ENCODE measurements around the gene FOXL1.

FOXL1 gene

DNA sequence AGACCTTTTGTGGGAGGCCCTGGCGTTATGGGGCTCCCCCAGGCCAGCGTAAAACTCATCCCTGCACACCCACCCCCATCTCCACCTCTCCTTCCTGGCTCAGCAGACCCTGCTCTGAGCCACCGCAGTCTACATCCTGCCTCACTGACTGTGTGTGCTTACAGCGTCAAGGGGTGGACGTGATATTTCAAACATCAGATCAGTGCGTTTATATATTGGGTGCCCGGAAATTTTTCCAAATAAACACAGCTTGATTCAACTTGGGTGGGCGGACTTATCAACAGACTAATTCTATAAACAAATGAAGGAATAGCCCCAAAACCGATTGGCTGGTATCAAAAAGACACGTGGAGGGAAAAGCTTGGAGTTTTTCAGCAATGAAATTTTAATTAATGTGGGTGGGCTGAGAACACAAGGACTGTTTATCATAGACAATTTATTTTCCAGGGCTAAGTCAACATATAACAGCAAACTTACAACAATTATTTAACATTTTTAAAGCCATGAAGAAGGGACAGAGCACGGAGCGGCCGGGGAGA is at the start of gene FOXL1:
Gene FOXL1 (plus strand): TSS at position 489 of the 539 bp plus-strand sequence. CDS start 175 bp downstream, outside the sequence.
- DNase-seq: no peak

- DNase-seq: no peak
These were observed 49.2 kb upstream of the FOXL1 start for GRCh38 chr16:86529160-86529559.

DNA sequence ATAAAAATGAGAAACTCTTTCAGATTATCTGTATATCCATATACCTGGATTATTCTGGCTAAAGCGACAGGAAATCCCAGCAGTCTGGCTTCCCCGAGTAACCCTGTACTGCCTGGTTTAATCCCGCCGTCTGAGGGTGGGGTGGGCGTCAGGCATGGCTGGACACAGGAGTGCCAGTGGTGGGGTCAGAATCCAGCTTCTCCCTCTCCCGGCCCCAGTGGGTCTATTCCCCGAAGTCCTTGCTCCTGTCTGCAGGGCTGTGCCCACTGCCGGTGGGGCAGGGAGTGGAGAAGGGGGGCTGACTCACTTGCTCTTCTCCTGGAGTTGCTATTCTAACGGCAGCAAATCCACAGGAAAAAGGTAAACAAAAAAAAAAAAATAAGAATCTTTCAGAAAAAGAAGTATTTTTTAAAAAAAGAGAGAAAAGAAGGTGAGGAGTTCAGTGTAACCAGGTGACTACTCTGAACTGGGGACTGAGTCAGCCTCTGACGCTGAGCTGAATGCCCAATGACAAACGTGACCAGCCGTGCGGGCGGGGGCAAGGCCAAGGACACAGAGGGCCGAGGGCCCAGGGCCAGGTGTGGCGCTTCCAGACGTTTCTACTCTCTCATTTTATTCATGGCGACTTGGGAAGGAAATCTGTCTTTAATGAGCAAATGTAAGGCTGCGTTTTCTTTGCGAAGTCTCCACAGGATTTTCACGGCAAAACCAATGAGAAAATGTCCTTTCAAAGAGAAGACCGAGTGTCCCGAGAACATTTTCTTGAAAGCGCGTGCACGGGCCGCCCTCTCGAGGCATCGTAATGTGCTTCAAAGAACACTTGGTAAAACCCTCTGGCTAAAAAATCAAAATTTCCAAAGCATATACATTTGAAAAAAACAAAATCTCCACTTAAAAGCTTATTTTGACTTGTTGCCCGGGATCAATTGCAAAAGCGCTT is 47.8 kb upstream of the FOXL1 start:
- no peak for DNase-seq

GRCh38 chr16:86531191-86531545 is 47.2 kb upstream of the FOXL1 start:
- no peak for DNase-seq

DNA sequence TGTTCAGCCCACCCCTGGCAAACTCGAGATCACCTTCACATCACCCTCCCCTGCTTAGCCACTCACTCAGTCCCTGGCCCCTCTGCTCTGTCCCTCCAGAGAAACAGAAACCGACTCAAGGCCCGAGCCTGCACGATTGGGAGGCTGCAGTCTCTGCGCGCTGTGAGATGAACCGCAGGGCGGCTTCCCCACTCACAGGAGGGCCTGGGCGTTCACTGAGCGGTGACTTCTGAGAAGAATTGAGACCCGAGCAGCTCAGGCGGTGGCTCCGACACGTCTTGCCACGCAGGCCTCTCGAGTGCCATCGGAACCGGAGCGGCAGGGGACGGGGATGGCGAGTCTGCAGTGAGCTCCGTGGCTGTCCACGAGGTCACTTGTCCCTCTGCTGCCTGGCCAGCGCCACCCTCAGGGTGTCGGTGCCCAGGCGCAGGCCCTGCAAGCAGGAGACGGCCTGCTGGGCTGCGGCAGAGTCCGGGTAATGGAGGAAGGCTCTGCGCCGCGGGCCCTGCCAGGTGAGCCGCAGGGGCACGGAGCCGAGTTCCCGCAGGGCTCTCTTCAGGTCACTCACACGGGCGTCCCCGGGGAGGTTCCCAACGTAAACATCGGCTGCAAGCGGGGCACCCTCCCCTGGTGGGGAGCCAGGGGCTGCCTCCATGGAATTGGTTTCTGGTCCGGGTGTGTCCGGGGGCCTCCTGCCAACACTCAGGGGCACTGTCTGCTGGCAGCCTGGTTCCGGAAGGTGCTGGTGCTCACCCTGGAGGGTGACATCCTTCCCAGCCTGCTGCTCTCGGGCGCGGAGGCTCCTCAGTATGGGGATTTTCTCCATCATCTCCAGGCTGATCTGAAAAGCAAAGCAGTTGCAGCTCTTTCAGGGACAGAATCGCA is 46.5 kb upstream of the FOXL1 start:
- no peak for DNase-seq

DNA sequence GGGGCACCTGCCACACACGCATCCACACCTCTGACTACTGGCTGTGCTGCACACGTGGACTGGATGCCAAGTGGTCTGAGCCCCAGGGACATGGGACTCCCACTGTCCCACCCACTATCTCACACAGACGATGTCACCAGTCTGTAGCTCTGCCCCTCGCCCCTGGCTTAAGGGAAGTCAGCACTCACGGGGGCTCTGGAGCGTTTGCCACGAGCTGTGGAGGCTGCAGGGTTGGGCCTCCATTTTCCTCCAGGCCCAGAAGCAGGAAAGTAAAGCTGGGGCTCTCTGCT is 45.9 kb upstream of the FOXL1 start:
- no peak for DNase-seq

DNA sequence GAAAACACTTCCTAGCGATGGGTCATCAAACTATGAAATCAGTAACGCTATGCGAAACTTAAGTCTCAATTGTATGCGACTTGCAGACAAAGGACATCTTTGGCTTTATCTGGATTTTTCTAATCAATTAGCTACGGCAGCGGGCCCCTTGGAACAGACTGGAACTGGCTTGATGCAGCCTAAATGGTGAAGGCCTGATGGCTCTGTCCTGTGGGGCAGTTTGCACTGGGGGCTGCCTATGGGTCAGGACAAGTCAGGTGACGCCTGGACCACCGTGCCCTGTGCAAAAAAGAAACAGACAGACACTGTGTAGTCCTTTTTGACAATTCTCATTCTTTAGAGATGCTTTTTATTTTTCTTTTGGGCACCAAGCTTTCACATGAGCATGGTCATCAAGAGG is 45.3 kb upstream of the FOXL1 start:
- DNase-seq: no peak

GRCh38 chr16:86533767-86534351 is 44.5 kb upstream of the FOXL1 start:
- no peak for DNase-seq

DNA sequence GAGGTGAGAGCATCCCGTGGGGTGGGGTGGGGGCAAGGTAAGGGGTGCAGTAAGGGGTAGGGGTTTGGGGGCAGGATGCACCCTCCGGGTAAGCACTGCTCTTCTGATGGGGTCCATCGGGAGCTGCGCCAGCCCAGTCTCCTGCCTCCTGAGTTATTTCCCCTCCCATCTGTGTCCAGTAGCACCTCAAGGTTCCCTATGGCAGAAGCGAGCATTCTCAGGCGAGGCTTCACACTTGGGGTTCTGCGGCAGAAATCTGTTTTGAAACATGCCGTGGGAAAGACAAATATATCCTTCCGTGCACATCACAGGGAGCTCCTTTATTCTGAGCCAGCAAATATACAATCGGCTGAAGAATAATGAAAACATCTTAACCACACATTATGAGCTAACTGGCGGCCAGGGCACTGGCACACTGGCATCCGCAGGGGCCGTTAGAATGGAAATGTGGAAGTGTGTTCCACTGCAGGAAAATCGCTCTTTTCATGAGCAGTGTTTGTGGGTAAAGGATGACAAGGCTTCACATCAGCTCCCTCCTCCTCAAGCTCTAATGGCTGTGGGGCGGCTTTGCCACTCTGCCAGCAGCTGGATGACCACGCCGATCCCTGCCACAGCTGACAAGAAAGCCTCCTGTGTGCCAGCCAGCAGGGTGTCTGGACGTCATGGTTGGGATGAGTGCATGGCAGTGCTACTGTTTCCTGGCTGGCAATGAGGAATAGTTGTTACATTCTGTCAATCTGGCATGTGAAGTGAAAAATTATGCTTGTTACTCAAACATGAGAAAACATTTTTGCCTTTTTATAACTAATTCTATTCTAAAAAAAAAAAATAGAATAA is 43.4 kb upstream of the FOXL1 start:
- no peak for DNase-seq

DNA sequence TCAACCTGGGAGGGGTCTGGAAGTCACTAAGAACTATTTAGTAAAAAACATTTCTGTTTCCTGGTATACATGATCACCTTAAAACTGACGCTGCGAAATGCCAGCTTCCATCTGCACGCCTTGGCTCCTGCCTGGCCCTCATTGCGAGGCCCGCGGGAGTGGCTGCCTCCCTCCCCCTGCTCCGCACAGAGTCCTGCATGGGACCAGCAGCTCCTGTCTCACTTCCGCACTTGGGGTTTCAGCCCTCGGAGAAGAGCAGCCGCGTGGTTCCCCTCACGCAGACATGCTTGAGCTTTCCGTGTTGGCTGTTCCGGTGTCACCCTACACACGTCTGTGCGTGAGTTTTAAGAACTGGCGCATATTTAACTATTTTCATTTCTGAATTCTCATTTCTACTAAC is 41.7 kb upstream of the FOXL1 start:
- no peak for DNase-seq

- DNase-seq: no peak
These were observed 40.9 kb upstream of the FOXL1 start for GRCh38 chr16:86537486-86537885.

DNA sequence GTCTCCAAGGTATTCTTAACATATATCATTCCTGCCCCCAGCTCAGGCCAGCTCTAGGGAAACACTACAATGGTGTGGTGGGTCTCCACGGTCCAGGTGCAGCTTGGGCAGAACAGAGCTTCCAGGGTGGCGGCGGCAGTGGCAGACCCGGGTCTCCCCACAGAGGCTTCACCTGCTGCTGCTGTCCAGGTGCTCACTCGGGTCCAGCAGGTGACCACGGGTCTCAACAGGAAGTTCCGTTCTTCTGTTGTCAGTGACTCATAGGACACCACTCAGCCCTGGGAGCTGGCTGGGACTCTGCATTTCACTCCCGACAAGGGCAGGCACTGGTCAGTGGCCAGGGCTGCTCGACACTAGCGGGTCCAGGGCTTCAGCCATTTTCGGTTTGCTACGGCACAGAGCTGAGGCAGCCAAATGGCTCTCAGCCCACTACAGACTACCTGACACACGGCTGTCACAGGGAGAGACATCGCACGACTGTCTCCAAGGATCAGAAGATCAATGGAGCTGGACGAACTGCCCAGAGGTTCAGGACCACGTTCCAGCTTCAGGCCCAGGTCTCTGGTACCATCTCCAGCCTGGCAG is 40.1 kb upstream of the FOXL1 start:
- no peak for DNase-seq

GRCh38 chr16:86540894-86541293 is 37.5 kb upstream of the FOXL1 start:
- no peak for DNase-seq

GRCh38 chr16:86541560-86541959 is 36.8 kb upstream of the FOXL1 start:
- DNase-seq: no peak

DNA sequence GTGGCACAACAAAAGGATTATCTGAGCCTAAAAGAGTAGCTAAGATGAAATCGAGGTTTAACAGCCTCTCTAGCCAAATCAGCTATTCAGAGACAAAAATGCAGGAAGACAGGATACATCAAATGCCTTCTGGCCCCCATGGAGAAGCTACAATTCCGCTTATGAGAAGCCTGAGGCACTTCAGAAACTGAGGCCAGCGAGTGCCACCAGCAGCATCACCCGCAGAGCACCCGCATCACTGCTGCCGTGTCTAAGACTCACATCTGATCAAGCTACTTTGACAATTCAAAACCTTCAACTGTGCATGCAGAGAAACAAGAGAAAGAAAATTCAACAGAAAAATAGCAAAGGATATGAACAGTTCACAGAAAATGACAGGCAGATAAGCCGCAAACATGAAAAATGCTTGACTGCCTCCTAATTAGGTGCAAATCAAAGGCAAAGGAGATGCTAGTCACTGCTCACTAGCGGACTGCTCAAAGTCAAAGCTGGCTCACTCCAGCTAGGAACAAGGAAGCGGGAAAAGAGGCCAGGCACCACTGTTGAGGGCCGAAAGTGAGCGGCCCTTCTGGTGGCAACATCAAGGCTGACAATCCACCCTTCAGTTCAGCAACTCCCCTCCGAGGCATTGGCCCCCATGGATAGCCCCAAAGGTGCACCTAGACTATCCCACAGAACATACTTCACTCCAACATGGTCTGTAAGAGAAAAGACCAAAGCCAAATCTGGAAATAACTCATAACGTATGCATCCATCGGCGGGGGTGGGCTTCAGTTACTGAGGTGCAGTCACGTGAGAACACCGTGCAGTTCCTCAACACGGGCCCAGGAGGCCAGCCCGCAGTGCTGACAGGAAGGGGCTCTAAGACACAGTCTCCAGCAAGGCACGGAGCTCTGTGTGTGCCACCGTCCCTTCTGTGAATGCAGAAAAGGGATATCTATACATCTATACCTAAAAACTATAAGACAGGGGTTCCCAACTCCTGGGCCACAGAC is 35.3 kb upstream of the FOXL1 start:
- DNase-seq: no peak

DNA sequence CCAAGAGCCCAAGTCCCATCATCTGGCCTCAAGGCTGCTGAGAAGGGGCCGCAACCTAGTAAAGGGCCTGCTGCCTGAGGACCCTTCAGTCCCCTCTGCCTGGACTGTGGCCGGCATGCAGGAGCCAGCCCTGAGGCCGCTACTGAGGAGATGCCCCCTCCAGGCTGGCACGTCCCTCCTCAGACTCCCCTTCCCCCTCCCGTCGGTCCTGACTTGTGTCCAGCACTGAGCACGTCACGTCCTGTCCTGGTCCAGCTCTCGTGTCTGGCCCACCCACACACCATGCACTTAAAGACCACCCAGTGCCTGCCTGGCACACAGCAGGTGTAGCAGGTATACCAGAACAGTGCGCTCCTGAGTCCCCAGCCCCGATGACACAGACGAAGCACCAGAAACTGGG is 32.9 kb upstream of the FOXL1 start:
- no peak for DNase-seq

GRCh38 chr16:86545954-86546637 is 32.3 kb upstream of the FOXL1 start:
- no peak for DNase-seq

DNA sequence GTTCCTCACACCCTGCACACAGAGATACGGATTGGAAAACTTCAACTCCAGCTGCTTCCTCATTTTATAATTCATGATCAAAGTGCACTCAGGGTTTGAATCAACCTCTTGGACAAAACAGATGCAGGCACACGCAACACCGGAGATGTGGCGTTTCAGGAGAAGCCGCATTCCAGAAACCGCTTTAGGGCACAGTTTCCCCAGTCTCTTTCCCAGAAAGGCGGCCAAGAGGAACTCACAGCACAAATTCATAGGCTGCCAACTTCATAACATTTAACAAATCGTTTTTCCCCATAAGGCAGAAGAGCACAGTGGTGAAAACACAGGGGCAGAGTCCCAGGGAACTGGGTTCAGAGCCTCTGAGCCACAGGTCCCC is 31.7 kb upstream of the FOXL1 start:
- DNase-seq: no peak

DNA sequence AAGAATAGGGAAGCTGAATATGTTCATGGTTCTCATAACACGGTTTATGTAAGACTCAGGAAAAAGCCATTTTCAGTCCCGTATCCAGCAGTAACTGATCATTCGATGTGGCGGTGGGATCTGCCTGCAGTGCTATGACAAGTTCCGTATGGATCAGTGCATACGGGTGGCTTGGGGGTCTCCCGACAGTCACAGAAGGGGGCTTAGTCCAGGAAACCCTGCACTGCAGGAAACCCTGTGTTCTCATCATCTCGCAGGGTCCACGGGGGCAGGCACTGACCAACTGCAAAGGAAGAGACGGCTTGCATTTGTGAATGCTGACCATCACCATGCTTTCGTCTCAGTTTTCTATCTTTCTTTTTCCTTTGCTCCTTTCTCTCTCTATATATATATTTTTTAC is 31.1 kb upstream of the FOXL1 start:
- DNase-seq: no peak
